Measurements from ENCODE around the gene TRABD2A. TPM values are rescaled to one million over a fixed set of nuclear protein-coding genes. Genes with fewer than 3 reads are reported as not detected.
"Not testable (repeated sequence)": the region's sequence is repeated elsewhere in the genome, so short reads cannot be mapped to it uniquely, and the experiment has no call there.

TRABD2A gene
- total and polyA plus RNA-seq, 4 donors: 0.65 to 2.9 (median 1.2) TPM

GRCh38 chr2:84874381-84875212, 6.3 kb downstream of the TRABD2A start:
- Histone ChIP-seq H3K9me3 (ENCODE audit: control insufficient read depth, insufficient read depth, low read length) (no peaks in the 10 kb centered on the region), H3K27me3 (ENCODE audit: control insufficient read depth, insufficient read depth, low read length) (peaks cover 14% of the 10 kb centered on the region), H3K36me3 (ENCODE audit: control insufficient read depth, insufficient read depth, low read length) (no peaks in the 10 kb centered on the region), H3K4me3 (ENCODE audit: low read depth, low read length) (no peak overlapping the region), H3K27ac (ENCODE audit: low read depth, low read length) (no peak overlapping the region), H3K4me1 (ENCODE audit: control insufficient read depth, insufficient read depth, low read length) (peaks cover 2% of the 10 kb centered on the region)
- DNase-seq (ENCODE audit: low read depth in 4 of 6, low spot score in 6 of 6): no peak
- WGBS (ENCODE audit: insufficient coverage): 98% methylated on average over 7 of the region's 7 CpGs

- Histone ChIP-seq H3K9me3 (ENCODE audit: control insufficient read depth, insufficient read depth, low read length) (no peaks in the 10 kb centered on the region), H3K27ac (ENCODE audit: low read depth, low read length) (no peak overlapping the region), H3K4me3 (ENCODE audit: low read depth, low read length) (no peak overlapping the region), H3K27me3 (ENCODE audit: control insufficient read depth, insufficient read depth, low read length) (peaks cover 4% of the 10 kb centered on the region), H3K4me1 (ENCODE audit: control insufficient read depth, insufficient read depth, low read length) (no peaks in the 10 kb centered on the region), H3K36me3 (ENCODE audit: control insufficient read depth, insufficient read depth, low read length) (no peaks in the 10 kb centered on the region)
- no peak for DNase-seq (ENCODE audit: low read depth in 4 of 6, low spot score in 6 of 6)
- WGBS (ENCODE audit: insufficient coverage): no CpG with 5 or more reads among the region's 5 CpGs
These were observed 7.5 kb downstream of the TRABD2A start for GRCh38 chr2:84873350-84873749.

GRCh38 chr2:84872691-84873090, 8.2 kb downstream of the TRABD2A start:
- H3K4me1 ChIP-seq (ENCODE audit: control insufficient read depth, insufficient read depth, low read length); H3K4me3 ChIP-seq (ENCODE audit: low read depth, low read length); H3K27ac ChIP-seq (ENCODE audit: low read depth, low read length); H3K9me3 ChIP-seq (ENCODE audit: control insufficient read depth, insufficient read depth, low read length); DNase-seq (ENCODE audit: low read depth in 4 of 6, low spot score in 6 of 6); H3K36me3 ChIP-seq (ENCODE audit: control insufficient read depth, insufficient read depth, low read length); H3K27me3 ChIP-seq (ENCODE audit: control insufficient read depth, insufficient read depth, low read length): not testable (repeated sequence)
- 93% methylated on average over 6 of the region's 9 CpGs for WGBS (ENCODE audit: insufficient coverage)

GRCh38 chr2:84870306-84870705, 10.6 kb downstream of the TRABD2A start:
- H3K27ac ChIP-seq (ENCODE audit: low read depth, low read length): no peak overlapping the region

GRCh38 chr2:84868327-84868726, 12.6 kb downstream of the TRABD2A start:
- DNase-seq (ENCODE audit: low read depth in 4 of 6, low spot score in 6 of 6); H3K36me3 ChIP-seq (ENCODE audit: control insufficient read depth, insufficient read depth, low read length); H3K27me3 ChIP-seq (ENCODE audit: control insufficient read depth, insufficient read depth, low read length); H3K4me3 ChIP-seq (ENCODE audit: low read depth, low read length); H3K4me1 ChIP-seq (ENCODE audit: control insufficient read depth, insufficient read depth, low read length); H3K27ac ChIP-seq (ENCODE audit: low read depth, low read length); H3K9me3 ChIP-seq (ENCODE audit: control insufficient read depth, insufficient read depth, low read length): not testable (repeated sequence)
- WGBS (ENCODE audit: insufficient coverage): no CpG with 5 or more reads among the region's 4 CpGs

More at GRCh38 chr2:84870306-84870705, 10.6 kb downstream of the TRABD2A start:
- H3K4me3 ChIP-seq (ENCODE audit: low read depth, low read length): no peak overlapping the region
- H3K9me3 ChIP-seq (ENCODE audit: control insufficient read depth, insufficient read depth, low read length): no peaks in the 10 kb centered on the region
- no peaks in the 10 kb centered on the region for H3K27me3 ChIP-seq (ENCODE audit: control insufficient read depth, insufficient read depth, low read length)
- 92% methylated on average over 11 of the region's 11 CpGs for WGBS (ENCODE audit: insufficient coverage)
- H3K36me3 ChIP-seq (ENCODE audit: control insufficient read depth, insufficient read depth, low read length): no peaks in the 10 kb centered on the region
- no peaks in the 10 kb centered on the region for H3K4me1 ChIP-seq (ENCODE audit: control insufficient read depth, insufficient read depth, low read length)
- DNase-seq (ENCODE audit: low read depth in 4 of 6, low spot score in 6 of 6): no peak

GRCh38 chr2:84866122-84866521, 14.8 kb downstream of the TRABD2A start:
- H3K27ac ChIP-seq (ENCODE audit: low read depth, low read length): no peak overlapping the region
- no peak for DNase-seq (ENCODE audit: low read depth in 4 of 6, low spot score in 6 of 6)
- H3K4me1 ChIP-seq (ENCODE audit: control insufficient read depth, insufficient read depth, low read length): no peaks in the 10 kb centered on the region
- H3K36me3 ChIP-seq (ENCODE audit: control insufficient read depth, insufficient read depth, low read length): no peaks in the 10 kb centered on the region
- H3K4me3 ChIP-seq (ENCODE audit: low read depth, low read length): no peak overlapping the region
- WGBS (ENCODE audit: insufficient coverage): 92% methylated on average over 2 of the region's 3 CpGs
- H3K9me3 ChIP-seq (ENCODE audit: control insufficient read depth, insufficient read depth, low read length): no peaks in the 10 kb centered on the region
- H3K27me3 ChIP-seq (ENCODE audit: control insufficient read depth, insufficient read depth, low read length): no peaks in the 10 kb centered on the region

- H3K36me3 ChIP-seq (ENCODE audit: control insufficient read depth, insufficient read depth, low read length): no peaks in the 10 kb centered on the region
- DNase-seq (ENCODE audit: low read depth in 4 of 6, low spot score in 6 of 6): peak in 2 of 6 donors; percentile 45 to 63
- H3K27ac ChIP-seq (ENCODE audit: low read depth, low read length): no peak overlapping the region
- no peaks in the 10 kb centered on the region for H3K4me1 ChIP-seq (ENCODE audit: control insufficient read depth, insufficient read depth, low read length)
- no peaks in the 10 kb centered on the region for H3K27me3 ChIP-seq (ENCODE audit: control insufficient read depth, insufficient read depth, low read length)
- no peak overlapping the region for H3K4me3 ChIP-seq (ENCODE audit: low read depth, low read length)
- no CpG with 5 or more reads among the region's 6 CpGs for WGBS (ENCODE audit: insufficient coverage)
- no peaks in the 10 kb centered on the region for H3K9me3 ChIP-seq (ENCODE audit: control insufficient read depth, insufficient read depth, low read length)
These were observed 15.6 kb downstream of the TRABD2A start for GRCh38 chr2:84865181-84865783.

- Histone ChIP-seq H3K27me3 (ENCODE audit: control insufficient read depth, insufficient read depth, low read length) (no peaks in the 10 kb centered on the region), H3K27ac (ENCODE audit: low read depth, low read length) (no peak overlapping the region), H3K36me3 (ENCODE audit: control insufficient read depth, insufficient read depth, low read length) (no peaks in the 10 kb centered on the region), H3K9me3 (ENCODE audit: control insufficient read depth, insufficient read depth, low read length) (no peaks in the 10 kb centered on the region), H3K4me1 (ENCODE audit: control insufficient read depth, insufficient read depth, low read length) (no peaks in the 10 kb centered on the region), H3K4me3 (ENCODE audit: low read depth, low read length) (no peak overlapping the region)
- DNase-seq (ENCODE audit: low read depth in 4 of 6, low spot score in 6 of 6): no peak
- WGBS (ENCODE audit: insufficient coverage): 82% methylated on average over 5 of the region's 6 CpGs
These were observed 18.9 kb downstream of the TRABD2A start for GRCh38 chr2:84862006-84862405.

GRCh38 chr2:84861539-84861938, 19.3 kb downstream of the TRABD2A start:
- Histone ChIP-seq H3K27ac (ENCODE audit: low read depth, low read length) (no peak overlapping the region), H3K27me3 (ENCODE audit: control insufficient read depth, insufficient read depth, low read length) (no peaks in the 10 kb centered on the region), H3K4me3 (ENCODE audit: low read depth, low read length) (no peak overlapping the region), H3K9me3 (ENCODE audit: control insufficient read depth, insufficient read depth, low read length) (no peaks in the 10 kb centered on the region), H3K36me3 (ENCODE audit: control insufficient read depth, insufficient read depth, low read length) (no peaks in the 10 kb centered on the region), H3K4me1 (ENCODE audit: control insufficient read depth, insufficient read depth, low read length) (no peaks in the 10 kb centered on the region)
- 65% methylated on average over 5 of the region's 6 CpGs for WGBS (ENCODE audit: insufficient coverage)
- no peak for DNase-seq (ENCODE audit: low read depth in 4 of 6, low spot score in 6 of 6)

- Histone ChIP-seq H3K27ac (ENCODE audit: low read depth, low read length) (no peak overlapping the region), H3K9me3 (ENCODE audit: control insufficient read depth, insufficient read depth, low read length) (no peaks in the 10 kb centered on the region), H3K4me3 (ENCODE audit: low read depth, low read length) (no peak overlapping the region), H3K4me1 (ENCODE audit: control insufficient read depth, insufficient read depth, low read length) (no peaks in the 10 kb centered on the region), H3K36me3 (ENCODE audit: control insufficient read depth, insufficient read depth, low read length) (no peaks in the 10 kb centered on the region), H3K27me3 (ENCODE audit: control insufficient read depth, insufficient read depth, low read length) (no peaks in the 10 kb centered on the region)
- no peak for DNase-seq (ENCODE audit: low read depth in 4 of 6, low spot score in 6 of 6)
- WGBS (ENCODE audit: insufficient coverage): no CpG with 5 or more reads among the region's 3 CpGs
These were observed 21.9 kb downstream of the TRABD2A start for GRCh38 chr2:84858937-84859336.

All from spinal cord (tissue), 10 donors.